Ovary (tissue), 9 donors: ENCODE results near the gene GNAI2. TPM values are rescaled to one million over a fixed set of nuclear protein-coding genes. Genes with fewer than 3 reads are reported as not detected.
A peak's percentile ranks its signal among the peaks of the same experiment; 100 is the strongest.

ENCODE experiments used
- DNase-seq, 5 donors: peaks; one replicate each; pipeline ENCODE4 v3.0.0-alpha.2; 2019 to 2020
- H3K27ac ChIP-seq, 2 donors: fragments of 200-600 bp; one replicate each; pipeline versions ENCODE4 v1.5.1 to v1.8.0; 2019 to 2022
- H3K27me3 ChIP-seq: fragments of 200-600 bp; one replicate; pipeline ENCODE4 v1.8.0; 2022
- H3K36me3 ChIP-seq: fragments of 200-600 bp; sonication (generic); one replicate; pipeline ENCODE4 v1.5.1; 2019
- H3K4me1 ChIP-seq: one replicate; pipeline ENCODE4 v1.8.1; 2013; ENCODE audit warnings: mild to moderate bottlenecking, moderate library complexity; ENCODE audit not compliant: insufficient read depth
- H3K4me3 ChIP-seq: fragments of 200-600 bp; sonication (generic); one replicate; pipeline ENCODE4 v1.5.1; 2017
- H3K9me3 ChIP-seq, 2 donors: fragments of 200-600 bp in 1 of 2; sonication (generic) in 1 of 2; one replicate each; pipeline versions ENCODE4 v1.5.1 to v1.8.1; 2013 to 2019; ENCODE audit warnings: mild to moderate bottlenecking in 1 of 2, moderate library complexity in 1 of 2
- EP300 ChIP-seq: sonication (generic); formaldehyde crosslinking; IDR thresholded peaks from one replicate; pipeline ENCODE4 v1.6.1; 2017; ENCODE audit warnings: antibody characterized with exemption
- POLR2A ChIP-seq: fragments of 450-650 bp; IDR thresholded peaks from one replicate; pipeline ENCODE4 v1.6.1; 2017; ENCODE audit warnings: antibody characterized with exemption, mild to moderate bottlenecking, moderate library complexity
- WGBS, 3 donors: extraction: QIAGEN DNeasy Blood & Tissue Kit in 1 of 3; methylation state at CpG; one replicate each; pipeline versions ENCODE4 v1.1.5 to v1.1.7; 2013 to 2017; 5-methylcytosine and 5-hydroxymethylcytosine counted together
- intact Hi-C, 4 donors: fragments of 100-400 bp; cut with DNase I; formaldehyde crosslinking; loops; one replicate each; pipeline versions ENCODE4 v1.11.0 to v1.15.1; 2022 to 2023
- polyA plus RNA-seq, 2 donors: library from polyadenylated mRNA; stranded (reverse); fragments of 200-250 nt in 1 of 2; fragments of 350-450 nt in 1 of 2; fragmentation: Illumina TruSeq in 1 of 2; extraction: RNeasy Lipid Tissue Mini Kit (QIAGEN cat#74804) in 1 of 2; gene quantifications; one replicate each; pipeline ENCODE4 v1.2.3, GENCODE V29; 2013 to 2014
- total RNA-seq, 7 donors: library from RNA; depleted of rRNA in 2 of 7; stranded (reverse); fragments of >200 nt in 2 of 7; fragmentation: NEBNext Ultra II Directional in 3 of 7; extraction: Animal tissue kit (Norgen Biotek cat#: 25700) in 3 of 7; gene quantifications; one replicate each; pipeline versions ENCODE4 v1.1.0 to v1.2.4, GENCODE V29; 2016 to 2023
- TF ChIP-seq, protein P1 (sequence below), 3 donors: fragments of 450-650 bp in 2 of 3; fragments of 200-600 bp in 1 of 3; IDR thresholded peaks; one replicate each; pipeline versions ENCODE4 v1.5.1 to v1.8.0; 2016 to 2022; ENCODE audit warnings: antibody characterized with exemption in 3 of 3, mild to moderate bottlenecking in 1 of 3
- donor health status: DM: no; HTN: no; CAD: no; lungs with moderate emphysema.
- donor health status: DM: no; HTN: no; CAD: no.
- donor health status: Bipolar disorder and iron deficiency.
- donor health status: DM: yes; HTN: yes; CAD: no.
- donor health status: DM: no; HTN: no; CAD: no.
- donor health status: DM: yes; HTN: yes; CAD: no.

GNAI2 gene
- total and polyA plus RNA-seq, 9 donors: 72.3 to 309 (median 212) TPM

DNA sequence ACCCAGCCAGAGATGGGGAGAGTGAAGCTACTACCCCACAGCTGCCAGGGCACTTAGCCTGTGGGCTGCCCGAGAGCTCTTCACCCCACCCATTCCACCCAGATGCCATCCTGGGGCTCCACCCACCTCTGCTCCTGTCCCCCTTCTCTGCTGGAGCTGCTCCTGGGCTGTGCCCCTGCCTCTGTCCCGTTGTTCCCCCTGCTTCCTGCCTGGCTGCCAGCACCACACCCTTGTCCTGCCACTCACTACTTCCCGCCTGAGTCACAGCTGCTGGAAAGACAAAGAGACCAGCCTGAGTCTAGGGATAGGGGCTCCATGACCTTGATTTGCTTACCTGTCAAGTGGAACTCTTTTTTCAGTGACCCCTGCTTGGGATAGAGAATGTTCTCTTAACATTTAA is 12.4 kb downstream of the GNAI2 start:
- no peak for DNase-seq

DNA sequence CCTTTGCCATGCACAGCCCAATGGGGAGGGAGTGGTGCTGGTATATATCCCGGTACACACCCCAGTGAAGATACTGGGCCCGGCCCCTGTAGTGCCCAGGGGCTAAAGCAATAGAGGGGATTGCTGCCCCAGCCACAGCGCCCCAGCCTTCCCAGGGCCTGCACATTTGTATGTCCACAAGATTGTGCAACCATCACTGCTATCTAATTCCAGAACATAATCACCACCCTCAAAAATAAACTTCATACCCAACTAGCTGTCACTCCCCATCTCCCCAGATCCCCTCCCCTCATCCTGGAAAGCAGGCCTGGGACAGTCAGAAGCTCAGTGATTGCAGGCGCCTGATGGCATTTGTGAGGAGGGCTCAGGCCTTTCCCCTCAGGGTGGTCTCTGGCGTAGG is 13.5 kb downstream of the GNAI2 start:
- no peak overlapping the region for H3K27ac ChIP-seq
- TF ChIP-seq, protein P1, sequence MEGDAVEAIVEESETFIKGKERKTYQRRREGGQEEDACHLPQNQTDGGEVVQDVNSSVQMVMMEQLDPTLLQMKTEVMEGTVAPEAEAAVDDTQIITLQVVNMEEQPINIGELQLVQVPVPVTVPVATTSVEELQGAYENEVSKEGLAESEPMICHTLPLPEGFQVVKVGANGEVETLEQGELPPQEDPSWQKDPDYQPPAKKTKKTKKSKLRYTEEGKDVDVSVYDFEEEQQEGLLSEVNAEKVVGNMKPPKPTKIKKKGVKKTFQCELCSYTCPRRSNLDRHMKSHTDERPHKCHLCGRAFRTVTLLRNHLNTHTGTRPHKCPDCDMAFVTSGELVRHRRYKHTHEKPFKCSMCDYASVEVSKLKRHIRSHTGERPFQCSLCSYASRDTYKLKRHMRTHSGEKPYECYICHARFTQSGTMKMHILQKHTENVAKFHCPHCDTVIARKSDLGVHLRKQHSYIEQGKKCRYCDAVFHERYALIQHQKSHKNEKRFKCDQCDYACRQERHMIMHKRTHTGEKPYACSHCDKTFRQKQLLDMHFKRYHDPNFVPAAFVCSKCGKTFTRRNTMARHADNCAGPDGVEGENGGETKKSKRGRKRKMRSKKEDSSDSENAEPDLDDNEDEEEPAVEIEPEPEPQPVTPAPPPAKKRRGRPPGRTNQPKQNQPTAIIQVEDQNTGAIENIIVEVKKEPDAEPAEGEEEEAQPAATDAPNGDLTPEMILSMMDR (IDR thresholded peaks at IDR 0.05): no peak
- no peak for TF ChIP-seq EP300
- no peak for TF ChIP-seq POLR2A
- intact Hi-C loops: no loop called here
- peaks cover 31% of the 10 kb centered on the region for H3K4me1 ChIP-seq
- H3K9me3 ChIP-seq: no peaks in the 10 kb centered on the region
- H3K36me3 ChIP-seq: no peaks in the 10 kb centered on the region
- no peak for DNase-seq
- no peaks in the 10 kb centered on the region for H3K27me3 ChIP-seq
- 76 to 89% (median 88%) methylated on average over 5 of the region's 5 CpGs for WGBS, 3 donors
- H3K4me3 ChIP-seq: no peak overlapping the region

More for the DNA sequence above, 12.4 kb downstream of the GNAI2 start:
- WGBS, 3 donors: 39 to 57% (median 52%) methylated on average over 3 of the region's 3 CpGs
- Histone ChIP-seq H3K9me3 (no peaks in the 10 kb centered on the region), H3K27ac (no peak overlapping the region), H3K4me3 (no peak overlapping the region), H3K36me3 (no peaks in the 10 kb centered on the region), H3K4me1 (peaks cover 31% of the 10 kb centered on the region), H3K27me3 (no peaks in the 10 kb centered on the region)
- no peak for TF ChIP-seq EP300
- TF ChIP-seq, protein P1 (IDR thresholded peaks at IDR 0.05): no peak
- TF ChIP-seq POLR2A: no peak
- intact Hi-C loops: no loop called here

DNA sequence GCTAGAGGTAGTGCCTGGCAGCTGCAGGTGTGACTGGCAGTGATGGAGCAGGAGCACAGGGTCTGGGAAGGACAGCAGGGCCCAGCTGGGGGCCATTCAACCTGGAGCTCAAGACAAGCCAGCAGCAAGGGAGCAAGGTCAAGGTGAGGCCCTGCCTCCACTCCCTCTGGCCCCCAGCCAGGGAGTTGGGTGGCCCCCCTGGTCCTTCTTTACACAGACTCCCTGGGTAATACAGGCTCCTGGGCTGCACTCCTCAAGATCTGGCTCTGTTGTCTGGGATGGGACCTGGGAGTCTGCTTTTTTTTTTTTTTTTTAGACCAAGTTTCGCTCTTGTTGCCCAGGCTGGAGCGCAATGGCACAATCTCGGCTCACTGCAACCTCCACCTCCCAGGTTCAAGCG is 14.5 kb downstream of the GNAI2 start:
- Histone ChIP-seq H3K9me3 (no peaks in the 10 kb centered on the region), H3K27me3 (no peaks in the 10 kb centered on the region), H3K4me1 (peaks cover 26% of the 10 kb centered on the region), H3K36me3 (no peaks in the 10 kb centered on the region), H3K4me3 (no peak overlapping the region), H3K27ac (no peak overlapping the region)
- TF ChIP-seq EP300 (no peak), POLR2A (no peak)
- TF ChIP-seq, protein P1 (IDR thresholded peaks at IDR 0.05): no peak
- DNase-seq: peak in 3 of 5 donors; percentile 62 to 74 (median 62)
- 83 to 92% (median 89%) methylated on average over 4 of the region's 4 CpGs for WGBS, 3 donors
- intact Hi-C loops: loop anchor here in 1 of 4 donors (1.0 kb wide), 1 partner anchor 34 kb away; no protein-coding TSS in a partner anchor

DNA sequence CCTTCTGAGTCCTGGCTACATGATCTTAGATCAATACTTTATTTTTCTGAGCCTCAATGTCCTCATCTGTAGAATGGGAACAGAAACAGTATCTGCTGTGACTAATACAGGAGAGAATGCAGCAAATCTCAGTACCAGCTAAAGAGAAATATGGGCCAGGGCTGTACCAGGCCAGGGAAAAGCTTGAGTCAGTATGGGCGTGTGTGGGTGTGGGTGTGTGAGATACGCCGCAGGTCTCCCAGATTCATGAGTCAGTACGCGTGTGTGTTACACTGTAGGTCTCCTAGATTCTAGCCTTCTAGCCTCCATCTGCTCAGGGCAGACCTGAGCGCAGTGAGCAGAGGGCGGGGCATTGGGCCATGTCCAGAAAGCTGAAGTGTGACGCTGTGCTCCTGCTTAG is 15.2 kb downstream of the GNAI2 start:
- Histone ChIP-seq H3K9me3 (no peaks in the 10 kb centered on the region), H3K27me3 (no peaks in the 10 kb centered on the region), H3K27ac (no peak overlapping the region), H3K36me3 (no peaks in the 10 kb centered on the region), H3K4me3 (no peak overlapping the region), H3K4me1 (peaks cover 21% of the 10 kb centered on the region)
- WGBS, 3 donors: 68 to 85% (median 77%) methylated on average over 8 of the region's 8 CpGs
- DNase-seq: no peak
- intact Hi-C loops: no loop called here
- no peak for TF ChIP-seq EP300
- no peak for TF ChIP-seq POLR2A

DNA sequence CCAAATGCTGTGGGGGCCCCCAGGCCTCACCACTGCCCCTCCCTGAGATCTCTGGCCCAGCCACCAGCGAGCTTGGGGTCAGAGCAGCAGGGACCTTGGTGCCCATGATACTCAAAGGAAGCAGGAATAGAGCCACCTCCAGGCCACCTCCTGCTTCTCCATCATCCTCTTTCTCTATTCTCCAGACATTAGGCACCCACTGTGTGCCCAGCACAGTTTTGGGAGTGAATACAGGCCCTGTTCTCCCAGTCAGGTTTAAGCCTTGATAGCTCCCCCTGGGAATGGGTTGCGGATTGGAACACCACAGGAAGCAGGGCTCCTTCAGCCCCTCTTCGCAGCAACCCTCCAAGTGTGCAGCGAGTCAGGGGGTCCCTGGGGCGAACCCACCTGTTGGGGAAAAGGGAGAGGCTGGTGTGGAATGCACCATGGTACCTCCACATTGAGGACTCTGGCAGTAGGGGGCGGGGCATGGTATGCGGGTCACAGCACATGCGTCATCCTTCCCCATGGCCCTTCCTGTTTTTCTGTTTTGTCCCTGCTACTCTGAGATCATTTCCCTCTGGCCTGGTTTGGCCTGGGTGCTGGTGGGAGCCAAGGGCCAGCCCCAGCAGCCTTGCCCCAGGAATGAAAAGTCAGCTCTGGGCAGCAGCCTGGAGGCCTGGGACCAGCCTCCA is 18.7 kb downstream of the GNAI2 start:
- TF ChIP-seq POLR2A: no peak
- Histone ChIP-seq H3K27ac (peak overlapping the region in 1 of 2 donors; percentile 20), H3K4me1 (peaks cover 11% of the 10 kb centered on the region), H3K36me3 (no peaks in the 10 kb centered on the region), H3K9me3 (no peaks in the 10 kb centered on the region), H3K27me3 (no peaks in the 10 kb centered on the region), H3K4me3 (no peak overlapping the region)
- WGBS, 3 donors: 77 to 86% (median 81%) methylated on average over 8 of the region's 8 CpGs
- DNase-seq: peak in 2 of 5 donors; percentile 28 to 33
- intact Hi-C loops: no loop called here
